ENCODE data around the gene CFAP65.

CFAP65 gene

GRCh38 chr2:219059725-219060682 is 18.7 kb upstream of the CFAP65 start:
- peak; percentile 10 for DNase-seq

GRCh38 chr2:219059375-219059724 is 18.0 kb upstream of the CFAP65 start:
- no peak for DNase-seq

DNA sequence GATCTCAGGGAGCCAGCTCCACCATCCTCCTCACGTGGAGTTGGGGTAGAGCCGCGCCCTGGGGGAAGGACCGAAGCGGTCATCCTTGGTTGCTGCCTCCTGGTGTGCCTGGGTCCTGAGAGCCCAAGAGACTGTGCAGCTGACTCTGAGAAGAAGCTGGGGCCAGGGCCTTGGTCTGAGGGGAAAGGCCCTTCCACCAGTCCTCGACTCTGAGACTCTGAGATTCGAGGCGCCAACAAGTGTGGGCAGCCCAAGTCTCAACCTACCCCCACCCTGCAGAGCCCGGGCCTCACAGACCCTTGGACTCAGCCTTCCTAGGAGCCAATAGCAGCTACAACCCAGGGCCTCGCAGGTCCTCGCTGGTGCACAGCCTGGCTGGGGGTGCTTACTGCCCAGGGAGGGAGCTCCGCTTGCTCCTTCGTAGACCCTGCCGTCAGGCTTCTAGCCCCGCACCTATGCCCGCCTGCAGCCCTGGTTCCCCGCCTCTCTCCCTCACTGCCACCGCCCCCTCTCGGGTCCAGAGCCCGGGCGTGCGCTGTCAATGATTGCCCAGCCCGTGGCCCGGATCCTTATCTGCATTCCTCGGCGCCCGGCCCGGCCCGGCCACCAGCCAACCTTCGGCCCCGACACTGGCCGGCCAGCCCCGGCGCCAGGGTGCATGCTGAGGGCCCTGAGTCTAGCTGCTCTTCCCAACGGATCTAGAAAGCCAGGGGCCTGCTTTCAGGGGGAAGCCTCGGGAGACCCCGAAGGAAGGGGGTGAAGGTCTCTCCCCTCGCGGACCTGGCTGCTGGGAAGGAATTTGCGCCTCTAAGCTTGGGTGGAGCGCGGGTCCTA is 17.4 kb upstream of the CFAP65 start:
- no peak for DNase-seq

DNA sequence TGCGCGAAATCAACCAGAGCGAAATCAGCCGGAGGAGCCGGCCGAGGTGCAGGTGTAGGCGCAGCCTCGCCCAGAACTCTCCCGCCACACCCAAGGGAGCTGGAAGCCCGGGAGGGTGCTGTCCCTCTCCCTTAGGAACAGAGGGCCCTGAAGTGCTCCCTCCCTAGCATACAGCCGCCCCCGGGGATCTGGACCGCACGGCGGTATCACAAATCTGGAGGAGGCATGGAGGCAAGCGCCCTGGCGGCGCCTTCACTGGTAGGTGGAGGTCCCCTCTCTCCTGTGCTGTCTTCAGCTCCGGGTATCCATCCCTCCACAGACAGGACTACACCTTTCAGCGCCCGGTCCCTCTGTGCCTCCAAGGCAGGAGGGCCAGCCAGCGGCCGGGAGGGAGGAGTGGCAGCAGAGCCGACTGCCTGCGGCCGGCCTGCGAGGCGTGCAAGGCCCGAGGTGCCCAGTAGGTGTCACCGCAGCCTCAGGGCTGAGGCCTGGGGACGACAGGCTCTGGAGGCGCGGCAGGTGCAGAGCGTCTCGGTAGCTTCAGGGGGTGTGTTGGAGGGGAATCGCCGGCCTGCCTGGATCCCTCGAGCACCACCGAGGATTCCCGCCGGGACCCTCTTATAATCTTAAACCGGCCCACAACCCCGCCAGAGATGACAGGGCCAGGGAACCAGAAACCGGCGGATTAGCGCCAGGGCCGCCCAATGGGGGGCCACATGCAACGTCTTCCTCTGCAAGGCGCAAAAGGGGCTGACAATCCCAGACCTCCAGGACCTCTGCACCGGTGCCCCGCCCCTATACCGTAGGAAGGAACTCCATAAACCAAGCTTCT is 16.6 kb upstream of the CFAP65 start:
- peak; percentile 61 for DNase-seq

- DNase-seq: no peak
Observed at GRCh38 chr2:219056896-219057708, 15.8 kb upstream of the CFAP65 start.

GRCh38 chr2:219056176-219056895 is 15.0 kb upstream of the CFAP65 start:
- DNase-seq: peak; percentile 7

- DNase-seq: no peak
Observed at GRCh38 chr2:219054956-219055903, 13.9 kb upstream of the CFAP65 start.

DNA sequence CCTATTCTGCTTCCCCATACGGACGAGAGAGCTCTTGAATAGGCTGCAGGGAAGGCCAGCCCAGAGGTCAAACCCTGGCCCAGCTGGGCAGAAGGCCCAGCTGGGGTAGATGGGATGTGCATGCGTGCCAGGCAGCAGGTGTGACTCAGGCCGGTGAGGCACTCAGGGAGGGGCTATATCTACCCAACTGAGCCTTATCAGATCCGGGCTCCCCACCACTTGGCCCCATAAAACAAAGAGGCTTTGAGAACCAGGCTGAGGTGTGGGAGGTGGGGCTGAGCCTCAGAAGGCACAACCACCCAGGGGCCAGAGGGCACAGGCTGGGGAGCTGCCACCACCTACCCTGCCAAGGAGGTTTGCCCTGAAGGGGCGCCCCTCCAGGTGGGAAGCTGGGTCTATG is 8.0 kb upstream of the CFAP65 start:
- no peak for DNase-seq

GRCh38 chr2:219045937-219046550 is 4.7 kb upstream of the CFAP65 start:
- no peak for DNase-seq

DNA sequence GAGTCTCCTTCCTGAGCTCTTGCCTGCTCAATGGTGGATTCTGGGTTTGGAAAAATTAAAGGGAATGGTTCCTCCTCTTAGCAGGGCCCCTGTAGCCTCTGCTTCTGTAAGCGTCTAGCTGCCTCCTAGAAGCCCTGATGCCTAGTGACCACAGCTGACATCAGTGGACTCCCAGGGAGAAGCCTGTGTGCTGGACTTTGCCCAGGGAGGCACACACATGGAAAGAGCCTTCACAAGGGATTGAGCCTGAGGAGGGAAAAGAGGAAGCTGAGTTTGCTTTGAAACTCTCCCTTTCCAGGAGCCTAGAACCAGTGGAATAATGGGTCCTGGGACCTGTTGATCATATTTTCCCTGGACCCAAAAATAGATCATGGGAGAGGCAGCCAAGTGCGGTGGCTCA is 1.4 kb upstream of the CFAP65 start:
- DNase-seq: no peak

DNA sequence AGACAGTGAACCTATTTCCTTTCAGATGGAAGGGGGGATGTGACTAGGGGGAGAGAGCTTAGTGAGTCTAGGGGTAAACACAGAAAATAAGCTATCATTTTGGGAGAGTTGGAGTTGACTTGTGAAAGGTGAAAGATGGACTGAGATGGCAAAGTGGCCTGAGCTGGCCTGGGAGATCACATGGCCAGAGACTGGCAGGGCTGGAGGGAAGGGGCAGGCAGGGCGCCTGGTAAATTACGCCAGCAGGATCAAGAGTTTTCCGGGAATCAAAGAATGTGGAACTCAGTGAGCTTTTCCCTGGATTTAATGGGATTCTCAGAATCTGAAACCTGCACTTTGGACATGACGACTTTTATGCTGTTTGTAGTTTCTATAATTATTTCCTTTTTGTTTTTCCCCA is 841 bp upstream of the CFAP65 start:
- DNase-seq: no peak

DNA sequence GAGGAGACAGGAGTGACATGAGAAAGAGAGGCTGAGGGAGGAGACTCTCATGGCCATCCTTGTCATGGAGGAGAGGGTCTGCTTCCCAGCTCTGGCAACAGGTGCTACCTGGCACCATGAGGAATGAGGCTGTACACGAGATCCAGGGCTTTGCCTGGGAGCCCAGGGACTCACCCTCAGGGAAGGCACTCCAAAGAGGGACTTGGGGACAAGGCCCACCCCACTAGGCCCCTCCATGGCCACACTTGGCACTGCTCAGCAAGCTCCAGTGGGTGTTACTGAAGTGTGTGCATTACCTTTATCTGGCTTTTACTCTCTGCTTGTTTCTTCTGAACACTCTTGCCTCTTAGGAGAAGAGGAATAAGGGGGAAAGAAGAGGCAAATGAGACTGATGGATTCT is 2.7 kb downstream of the CFAP65 start:
- DNase-seq: no peak

DNA sequence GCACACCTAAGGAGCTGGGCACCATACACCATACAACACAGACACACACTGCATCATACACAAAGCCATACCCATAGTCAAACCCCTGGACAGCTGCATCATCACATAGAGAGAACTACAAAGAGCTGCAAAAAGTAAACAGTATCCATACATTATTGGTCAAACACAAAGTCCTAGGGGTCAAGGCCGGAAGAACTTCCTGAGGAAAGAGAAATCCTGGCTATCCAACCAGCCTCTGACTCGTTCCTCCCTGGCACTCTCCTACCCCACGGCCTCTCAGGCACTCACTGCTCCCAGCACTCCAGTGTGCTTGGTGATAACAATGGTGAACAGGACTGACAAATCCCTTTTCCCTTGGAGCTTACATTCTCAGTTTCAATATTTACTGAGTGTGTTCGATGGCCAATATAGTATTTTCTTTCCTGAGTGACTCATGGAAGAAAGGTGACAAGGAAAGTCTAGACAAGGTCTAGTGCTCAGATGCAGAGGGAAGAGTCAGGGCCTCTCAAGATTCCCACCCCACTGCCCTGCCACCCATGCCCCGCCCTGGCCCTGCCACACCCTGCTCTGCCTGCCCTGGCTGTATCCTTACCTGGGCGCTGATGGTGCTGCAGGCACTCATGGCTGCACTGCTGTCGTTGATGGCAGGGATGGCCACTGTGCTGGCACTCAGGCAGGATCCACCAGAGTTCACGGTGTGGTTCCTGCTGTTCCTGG is 3.4 kb downstream of the CFAP65 start:
- no peak for DNase-seq

DNA sequence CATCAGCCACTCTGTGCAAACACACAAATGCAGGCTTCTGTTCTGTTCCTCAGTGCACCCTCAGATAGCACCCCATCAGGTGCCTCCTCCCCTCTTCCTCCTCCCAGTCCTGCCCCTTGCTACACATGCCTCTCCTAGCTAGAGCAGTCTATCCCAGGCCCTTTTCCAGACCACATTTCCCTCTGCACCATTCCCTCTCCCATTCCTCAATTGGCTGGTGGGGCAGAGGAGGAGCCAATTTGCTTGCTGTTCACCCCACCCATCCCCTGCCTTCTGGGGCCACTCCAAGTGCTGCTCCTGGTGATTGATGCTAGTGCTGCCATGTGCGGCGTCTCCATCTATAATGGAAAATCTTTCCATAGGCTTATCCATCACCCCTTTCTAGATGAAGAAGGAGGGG is 5.4 kb downstream of the CFAP65 start:
- DNase-seq: no peak

- DNase-seq: no peak
Observed at GRCh38 chr2:219034823-219035222, 6.5 kb downstream of the CFAP65 start.

DNA sequence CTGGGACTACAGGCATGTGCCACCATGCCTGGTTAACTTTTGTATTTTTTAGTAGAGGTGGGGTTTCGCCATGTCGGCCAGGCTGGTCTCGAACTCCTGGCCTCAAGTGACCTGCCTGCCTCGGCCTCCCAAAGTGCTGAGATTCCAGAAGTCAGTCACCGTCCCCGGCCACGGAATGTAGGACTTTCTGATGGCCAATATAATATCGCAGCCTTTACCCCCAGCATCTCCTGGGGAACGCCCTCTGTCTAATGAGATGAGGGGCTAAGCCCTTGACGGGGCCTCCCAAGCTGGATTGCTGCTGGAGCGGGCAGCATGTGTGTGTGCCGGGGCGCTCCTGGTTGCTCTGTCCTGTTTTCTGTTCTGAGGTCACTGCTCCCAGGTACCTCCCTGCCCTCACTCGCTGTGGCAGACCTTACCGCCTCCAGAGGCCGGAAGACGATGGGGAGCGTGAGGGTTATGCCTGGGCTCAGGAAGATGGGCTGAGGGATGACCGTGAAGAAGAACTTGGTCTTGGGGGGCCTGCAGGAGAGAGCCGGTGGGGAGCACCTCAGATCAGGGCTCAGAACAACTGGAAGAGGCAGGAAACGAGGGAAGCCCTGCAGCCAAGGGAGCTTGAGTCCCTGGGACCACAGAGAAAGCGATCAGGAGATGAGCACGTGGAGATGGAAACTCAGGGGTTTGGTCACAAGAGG is 9.1 kb downstream of the CFAP65 start:
- no peak for DNase-seq

DNA sequence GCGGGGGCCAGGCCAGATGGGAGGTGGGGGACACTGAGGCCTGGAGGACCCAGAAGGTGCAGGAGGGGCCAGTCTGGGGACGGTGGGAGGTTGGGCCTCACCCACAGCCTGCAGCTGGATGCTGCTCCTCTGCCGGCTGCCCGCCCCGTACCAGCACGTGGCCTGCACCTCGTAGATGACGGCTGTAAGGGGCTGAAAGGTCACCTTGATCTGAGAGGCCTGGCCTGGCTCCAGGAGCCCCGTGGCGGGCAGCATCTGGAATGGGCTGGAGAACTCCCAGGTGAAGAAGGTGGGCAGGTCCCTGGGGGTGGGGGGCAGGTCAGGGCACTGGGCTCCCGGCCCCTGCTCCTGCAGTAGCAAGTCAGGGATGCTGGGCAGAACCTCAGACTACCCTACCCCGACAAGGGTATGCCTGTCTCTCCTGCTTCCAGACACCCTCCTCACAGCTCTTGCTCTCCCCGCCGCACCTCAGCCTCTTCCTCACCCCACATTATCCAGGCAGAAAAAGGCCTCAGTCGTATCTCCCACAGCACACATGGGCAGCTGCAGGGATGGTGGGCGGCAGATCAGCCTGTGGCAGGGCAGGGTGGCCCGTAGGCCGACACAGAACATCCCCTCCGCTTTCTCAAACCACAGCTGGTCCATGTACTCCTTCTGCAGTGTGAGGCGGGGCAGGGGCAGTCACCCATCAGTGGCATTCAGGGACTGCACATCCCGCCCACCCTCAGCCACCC is 10.1 kb downstream of the CFAP65 start:
- no peak for DNase-seq

Data from COR-L47 (cell line).